HepG2 (cell line): ENCODE measurements around the gene RAPH1. TPM values are rescaled to one million over a fixed set of nuclear protein-coding genes. Genes with fewer than 3 reads are reported as not detected.

ENCODE experiments used
- ATAC-seq: fragments of 200-7000 bp; cut with Tn5 transposase; 3 replicates; pipeline ENCODE4 v1.9.1; 2020; ENCODE audit warnings: mild to moderate bottlenecking, moderate library complexity
- BruUV-seq: library from RNA; stranded (reverse); fragments of 400-500 nt; replicated peaks from 2 replicates; lab custom pipeline; 2021; lab: Mats Ljungman, UMichigan
- CTCF ChIA-PET: fragments of 300-600 bp; formaldehyde crosslinking; extraction: SDS; loops from one replicate; lab custom pipeline; 2021; ENCODE audit warnings: low total read pairs, inconsistent platforms, low intra/inter-chr PET ratio; lab: Yijun Ruan, JAX
- POLR2A ChIA-PET: fragments of 350-600 bp; sonication (Branson Sonifier 250); formaldehyde crosslinking; loops from one replicate; lab custom pipeline; 2020; ENCODE audit warnings: antibody characterized with exemption, inconsistent platforms; lab: Yijun Ruan, JAX
- DNase-seq: peaks from one replicate; pipeline ENCODE4 v3.0.0-alpha.2; 2015; ENCODE audit warnings: low spot score
- FAIRE-seq: peaks from 3 replicates; lab custom pipeline; 2011; peaks lifted over from hg19 to GRCh38; lab: Jason Lieb, UNC
- H2AFZ ChIP-seq: one replicate; pipeline ENCODE4 v1.6.1; 2011; ENCODE audit warnings: low read length, inconsistent platforms
- H3K27ac ChIP-seq: fragments of 300-600 bp; 3 replicates; pipeline ENCODE4 v1.8.0; 2011; ENCODE audit warnings: mixed run types, mild to moderate bottlenecking, mixed read lengths, low read length, inconsistent platforms; ENCODE audit not compliant: insufficient read depth; ENCODE audit errors: extremely low read length
- H3K27me3 ChIP-seq, 2 experiments: fragments of 200-600 bp in 1 of 2; 2 replicates in 1 of 2; 3 replicates in 1 of 2; pipeline versions ENCODE4 v1.6.0 to v1.8.0; 2011; ENCODE audit warnings: low read length in 2 of 2, mild to moderate bottlenecking in 2 of 2, moderate library complexity in 2 of 2, inconsistent platforms in 1 of 2; ENCODE audit not compliant: insufficient read depth in 2 of 2, control insufficient read depth in 1 of 2
- H3K36me3 ChIP-seq, 2 experiments: fragments of 200-600 bp in 1 of 2; replicated peaks in 1 of 2; 2 replicates in 1 of 2; 3 replicates in 1 of 2; pipeline versions ENCODE4 v1.5.1 to v1.8.0; 2011; ENCODE audit warnings: low read length in 2 of 2, inconsistent platforms in 1 of 2; ENCODE audit not compliant: insufficient read depth in 2 of 2, control insufficient read depth in 1 of 2
- H3K4me1 ChIP-seq: 2 replicates; pipeline ENCODE4 v1.5.1; 2012; ENCODE audit warnings: low read length, inconsistent platforms; ENCODE audit not compliant: insufficient read depth
- H3K4me2 ChIP-seq: 2 replicates; pipeline ENCODE4 v1.6.0; 2011; ENCODE audit warnings: low read depth, low read length, inconsistent platforms
- H3K4me3 ChIP-seq, 3 experiments: fragments of 200-600 bp in 1 of 3; sonication (generic), shearing (Covaris generic) in 1 of 3; replicated peaks in 1 of 3; 2 replicates each; pipeline ENCODE4 v1.5.1; 2011 to 2016; ENCODE audit warnings: low read length in 3 of 3, inconsistent platforms in 2 of 3, low read depth in 2 of 3, mild to moderate bottlenecking in 2 of 3, control low read depth in 1 of 3, mixed read lengths in 1 of 3; ENCODE audit not compliant: insufficient read depth in 1 of 3
- H3K79me2 ChIP-seq: one replicate; pipeline ENCODE4 v1.6.1; 2011; ENCODE audit warnings: low read length, inconsistent platforms; ENCODE audit not compliant: insufficient read depth
- H3K9ac ChIP-seq: 2 replicates; pipeline ENCODE4 v1.6.0; 2011; ENCODE audit warnings: mild to moderate bottlenecking, low read depth, low read length, inconsistent platforms; ENCODE audit not compliant: insufficient read depth
- H3K9me3 ChIP-seq: 2 replicates; pipeline ENCODE4 v1.5.1; 2012; ENCODE audit warnings: mild to moderate bottlenecking, low read length
- H4K20me1 ChIP-seq: 2 replicates; pipeline ENCODE4 v1.6.0; 2011; ENCODE audit warnings: inconsistent platforms, mild to moderate bottlenecking, low read length, moderate library complexity; ENCODE audit not compliant: insufficient read depth
- BATF2 ChIP-seq: sonication (generic); formaldehyde crosslinking; IDR thresholded peaks from 2 replicates; pipeline ENCODE4 v1.8.0; 2022; ENCODE audit warnings: mild to moderate bottlenecking, missing genetic modification reagents, moderate library complexity
- FOSL1 ChIP-seq: sonication (generic); formaldehyde crosslinking; IDR thresholded peaks from 2 replicates; pipeline ENCODE4 v1.9.0; 2021; ENCODE audit warnings: missing genetic modification reagents, borderline replicate concordance
- NCOA1 ChIP-seq: sonication (generic); formaldehyde crosslinking; IDR thresholded peaks from 2 replicates; pipeline ENCODE4 v1.9.0; 2021; ENCODE audit warnings: missing genetic modification reagents
- NRL ChIP-seq: sonication (generic); formaldehyde crosslinking; IDR thresholded peaks from 2 replicates; pipeline ENCODE4 v1.5.0; 2020; ENCODE audit warnings: missing genetic modification reagents, mild to moderate bottlenecking, moderate library complexity, borderline replicate concordance
- ZNF253 ChIP-seq: sonication (generic); formaldehyde crosslinking; IDR thresholded peaks from 2 replicates; pipeline ENCODE4 v1.8.0; 2022; ENCODE audit warnings: mild to moderate bottlenecking, missing genetic modification reagents, borderline replicate concordance
- ZNF609 ChIP-seq: sonication (generic); formaldehyde crosslinking; IDR thresholded peaks from 2 replicates; pipeline ENCODE4 v1.4.0; 2020; ENCODE audit warnings: mild to moderate bottlenecking, missing genetic modification reagents, borderline replicate concordance
- in situ Hi-C: cut with HindIII; loops from 2 replicates; pipeline ENCODE4 v1.10.0; 2017; ENCODE audit warnings: low pct_unique_long_range_greater_than_20kb; ENCODE audit not compliant: extremely low pct_ligation_motif_present
- intact Hi-C: fragments of 100-400 bp; cut with micrococcal nuclease; formaldehyde crosslinking; loops from one replicate; pipeline ENCODE4 v1.10.0; 2022; ENCODE audit not compliant: unreplicated experiment
- polyA plus RNA-seq, 8 experiments: library from polyadenylated mRNA; depleted of rRNA in 3 of 8; stranded (reverse) in 7 of 8; unstranded in 1 of 8; fragments of >200 nt; fragmentation: Illumina TruSeq in 4 of 8; extraction: Trizol in 4 of 8; gene quantifications; 2 replicates each; pipeline versions ENCODE4 v1.2.1 to v1.2.3, GENCODE V29; 2011 to 2016; ENCODE audit warnings: low read depth in 4 of 8, missing spikeins in 1 of 8, mixed read lengths in 1 of 8; ENCODE audit not compliant: insufficient read depth in 1 of 8
- total RNA-seq, 5 experiments: library from RNA; depleted of rRNA; stranded (reverse); fragments of >200 nt; fragmentation: Illumina TruSeq; extraction: Trizol; gene quantifications; 2 replicates each; pipeline ENCODE4 v1.2.3, GENCODE V29; 2016; ENCODE audit warnings: low read depth in 1 of 5

Gene RAPH1
- total and polyA plus RNA-seq, 2 of the 13 experiments (the other 11 are each of a cell fraction or from before 2014, with no cell fraction given): 5.3 to 6.7 TPM

GRCh38 chr2:203404996-203405395 lies 130.1 kb downstream of the RAPH1 start:
- peaks cover 4 to 46% of the 10 kb centered on the region in 2 experiments for H3K36me3 ChIP-seq
- H3K79me2 ChIP-seq: no peaks in the 10 kb centered on the region
- no TSS peak for BruUV-seq
- no peaks in the 10 kb centered on the region for H3K4me1 ChIP-seq
- H3K27me3 ChIP-seq: no peaks in the 10 kb centered on the region
- no peak overlapping the region for H2AFZ ChIP-seq
- H4K20me1 ChIP-seq: no peaks in the 10 kb centered on the region
- in situ Hi-C loops: no loop called here
- DNase-seq (no peak), ATAC-seq (no peak), FAIRE-seq (no peak)
- no peak overlapping the region for H3K9ac ChIP-seq
- H3K9me3 ChIP-seq: no peaks in the 10 kb centered on the region
- CTCF ChIA-PET: no interaction called here
- no peak overlapping the region for H3K4me2 ChIP-seq
- intact Hi-C loops: no loop called here
- no peak for TF ChIP-seq BATF2 (CRISPR knock-in tag)
- no peak for TF ChIP-seq NCOA1 (CRISPR knock-in tag)
- no peak for TF ChIP-seq FOSL1 (CRISPR knock-in tag)
- TF ChIP-seq NRL (CRISPR knock-in tag): no peak
- TF ChIP-seq ZNF609 (CRISPR knock-in tag): no peak
- TF ChIP-seq ZNF253 (CRISPR knock-in tag): no peak
- POLR2A ChIA-PET: no interaction called here
- no peak overlapping the region for H3K4me3 ChIP-seq
- H3K27ac ChIP-seq: no peak overlapping the region
